SU-DHL-6 (cell line): ENCODE results near the gene FAU.

Experiments
- H2AFZ ChIP-seq: fragments of 200-600 bp; sonication (generic); 2 replicates; pipeline ENCODE4 v1.6.1; 2014; ENCODE audit warnings: low read depth, mild to moderate bottlenecking, moderate library complexity, mixed read lengths, antibody characterized with exemption, low read length; ENCODE audit not compliant: severe bottlenecking
- H3F3A ChIP-seq: fragments of 200-600 bp; shearing (Covaris generic); 2 replicates; pipeline ENCODE4 v1.6.0; 2016; ENCODE audit warnings: antibody characterized with exemption, mild to moderate bottlenecking; ENCODE audit not compliant: insufficient read depth
- H3K27ac ChIP-seq: fragments of 200-600 bp; sonication (generic); 2 replicates; pipeline ENCODE4 v1.5.1; 2016; ENCODE audit warnings: low read depth, mild to moderate bottlenecking, low read length, moderate library complexity, mixed read lengths
- H3K27me3 ChIP-seq: fragments of 200-600 bp; sonication (generic), shearing (Covaris generic); 2 replicates; pipeline ENCODE4 v1.6.0; 2014; ENCODE audit warnings: mild to moderate bottlenecking, low read length
- H3K36me3 ChIP-seq: fragments of 200-600 bp; sonication (generic); 2 replicates; pipeline ENCODE4 v1.6.1; 2014; ENCODE audit warnings: mild to moderate bottlenecking, low read length, mixed read lengths
- H3K4me2 ChIP-seq: fragments of 300-600, 200-600 bp; shearing (Covaris generic), sonication (generic); 2 replicates; pipeline ENCODE4 v1.6.0; 2014; ENCODE audit warnings: low read length, low read depth, mild to moderate bottlenecking; ENCODE audit not compliant: poor library complexity, severe bottlenecking
- H3K4me3 ChIP-seq: fragments of 200-600 bp; sonication (generic); 2 replicates; pipeline ENCODE4 v1.5.1; 2014; ENCODE audit warnings: antibody characterized with exemption, low read length, mild to moderate bottlenecking, mixed read lengths; ENCODE audit not compliant: insufficient read depth, poor library complexity, severe bottlenecking
- H3K79me2 ChIP-seq: fragments of 200-600 bp; sonication (generic); 2 replicates; pipeline ENCODE4 v1.6.1; 2014; ENCODE audit warnings: mild to moderate bottlenecking, low read length, moderate library complexity; ENCODE audit not compliant: insufficient read depth
- H3K9ac ChIP-seq: fragments of 200-600 bp; sonication (generic); 2 replicates; pipeline ENCODE4 v1.7.0; 2014; ENCODE audit warnings: mild to moderate bottlenecking, low read length
- H3K9me2 ChIP-seq: fragments of 200-600 bp; sonication (generic); replicated peaks from 2 replicates; pipeline ENCODE4 v1.6.1; 2014; ENCODE audit warnings: low read length; ENCODE audit not compliant: insufficient read depth
- H3K9me3 ChIP-seq: fragments of 200-600 bp; sonication (generic); 2 replicates; pipeline ENCODE4 v1.6.1; 2014; ENCODE audit warnings: low read length, mixed read lengths; ENCODE audit not compliant: insufficient read depth
- H4K20me1 ChIP-seq: fragments of 200-600 bp; sonication (generic); 2 replicates; pipeline ENCODE4 v1.6.1; 2014; ENCODE audit warnings: low read depth, mild to moderate bottlenecking, antibody characterized with exemption, low read length, moderate library complexity, mixed read lengths
- EZH2phosphoT487 ChIP-seq: fragments of 200-600 bp; sonication (generic), shearing (Covaris generic); conservative IDR thresholded peaks from 2 replicates; pipeline ENCODE4 v1.6.1; 2018; ENCODE audit warnings: mild to moderate bottlenecking, antibody characterized with exemption, low read length, moderate library complexity, mixed read lengths
- TF ChIP-seq, protein P1 (sequence below): fragments of 200-600 bp; sonication (generic); IDR thresholded peaks from one replicate; pipeline ENCODE4 v1.5.1; 2017; ENCODE audit warnings: antibody characterized with exemption, mild to moderate bottlenecking, low read length, moderate library complexity; ENCODE audit not compliant: insufficient read depth, poor library complexity, severe bottlenecking

FAU gene

DNA sequence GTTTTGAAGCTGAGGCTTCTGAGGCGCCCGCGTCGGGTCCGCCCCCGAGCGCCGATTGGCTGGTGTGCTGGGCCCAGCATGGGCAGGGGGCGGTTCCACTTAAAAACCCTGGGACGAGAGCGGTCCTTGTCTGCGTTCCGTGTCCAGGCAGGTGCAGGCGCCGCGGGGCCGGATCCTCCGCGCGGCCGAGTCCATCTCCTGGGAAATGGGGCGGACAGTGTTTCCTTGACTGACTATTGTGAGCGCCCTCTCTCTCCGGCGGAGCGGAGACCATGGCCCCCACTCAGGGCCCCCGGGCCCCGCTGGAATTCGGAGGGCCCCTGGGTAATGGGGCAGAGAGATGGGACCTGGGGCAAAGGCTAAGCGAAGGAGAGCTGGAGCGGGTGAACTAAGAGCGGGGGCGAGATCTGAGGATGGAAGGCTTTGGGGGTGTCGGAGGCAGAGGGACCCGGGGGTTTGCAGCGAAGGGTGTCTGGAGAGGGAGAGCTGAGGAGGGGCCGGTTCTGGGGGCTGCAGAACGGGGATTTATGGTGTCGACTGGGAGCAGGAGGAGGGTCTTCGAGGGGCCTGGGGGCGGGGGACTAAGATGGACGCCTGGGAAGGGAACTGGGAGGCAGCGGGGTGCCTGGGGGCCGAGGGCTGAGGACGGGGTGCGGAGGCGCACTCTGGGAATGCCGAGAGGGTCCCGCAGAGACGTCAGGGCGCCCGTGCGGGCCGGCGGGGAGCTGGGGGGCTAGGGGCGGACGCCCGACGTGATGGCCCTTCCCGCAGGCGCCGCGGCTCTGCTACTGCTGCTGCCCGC lies 10.0 kb downstream of the FAU start, which contains the start of gene TM7SF2:
Gene TM7SF2, plus strand, starts transcription at position 129 of the 802 bp plus-strand sequence. Its CDS starts 144 bp downstream, at position 273.
- Histone ChIP-seq H3K9ac (peak within 1 kb of the TSS; percentile 91), H3K4me3 (peak within 1 kb of the TSS; percentile 90), H3K36me3 (no peaks in the 10 kb centered on the region), H4K20me1 (no peaks in the 10 kb centered on the region), H2AFZ (peak within 1 kb of the TSS; percentile 8), H3K27me3 (no peaks in the 10 kb centered on the region), H3K9me3 (no peaks in the 10 kb centered on the region), H3K4me2 (peak within 1 kb of the TSS; percentile 94), H3F3A (peaks cover 16% of the 10 kb centered on the region), H3K9me2 (no peaks in the 10 kb centered on the region), H3K79me2 (peaks cover 5% of the 10 kb centered on the region), H3K27ac (peak within 1 kb of the TSS; percentile 88)
- TF ChIP-seq, protein P1, sequence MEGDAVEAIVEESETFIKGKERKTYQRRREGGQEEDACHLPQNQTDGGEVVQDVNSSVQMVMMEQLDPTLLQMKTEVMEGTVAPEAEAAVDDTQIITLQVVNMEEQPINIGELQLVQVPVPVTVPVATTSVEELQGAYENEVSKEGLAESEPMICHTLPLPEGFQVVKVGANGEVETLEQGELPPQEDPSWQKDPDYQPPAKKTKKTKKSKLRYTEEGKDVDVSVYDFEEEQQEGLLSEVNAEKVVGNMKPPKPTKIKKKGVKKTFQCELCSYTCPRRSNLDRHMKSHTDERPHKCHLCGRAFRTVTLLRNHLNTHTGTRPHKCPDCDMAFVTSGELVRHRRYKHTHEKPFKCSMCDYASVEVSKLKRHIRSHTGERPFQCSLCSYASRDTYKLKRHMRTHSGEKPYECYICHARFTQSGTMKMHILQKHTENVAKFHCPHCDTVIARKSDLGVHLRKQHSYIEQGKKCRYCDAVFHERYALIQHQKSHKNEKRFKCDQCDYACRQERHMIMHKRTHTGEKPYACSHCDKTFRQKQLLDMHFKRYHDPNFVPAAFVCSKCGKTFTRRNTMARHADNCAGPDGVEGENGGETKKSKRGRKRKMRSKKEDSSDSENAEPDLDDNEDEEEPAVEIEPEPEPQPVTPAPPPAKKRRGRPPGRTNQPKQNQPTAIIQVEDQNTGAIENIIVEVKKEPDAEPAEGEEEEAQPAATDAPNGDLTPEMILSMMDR, result no peak
- no peak for TF ChIP-seq EZH2phosphoT487

DNA sequence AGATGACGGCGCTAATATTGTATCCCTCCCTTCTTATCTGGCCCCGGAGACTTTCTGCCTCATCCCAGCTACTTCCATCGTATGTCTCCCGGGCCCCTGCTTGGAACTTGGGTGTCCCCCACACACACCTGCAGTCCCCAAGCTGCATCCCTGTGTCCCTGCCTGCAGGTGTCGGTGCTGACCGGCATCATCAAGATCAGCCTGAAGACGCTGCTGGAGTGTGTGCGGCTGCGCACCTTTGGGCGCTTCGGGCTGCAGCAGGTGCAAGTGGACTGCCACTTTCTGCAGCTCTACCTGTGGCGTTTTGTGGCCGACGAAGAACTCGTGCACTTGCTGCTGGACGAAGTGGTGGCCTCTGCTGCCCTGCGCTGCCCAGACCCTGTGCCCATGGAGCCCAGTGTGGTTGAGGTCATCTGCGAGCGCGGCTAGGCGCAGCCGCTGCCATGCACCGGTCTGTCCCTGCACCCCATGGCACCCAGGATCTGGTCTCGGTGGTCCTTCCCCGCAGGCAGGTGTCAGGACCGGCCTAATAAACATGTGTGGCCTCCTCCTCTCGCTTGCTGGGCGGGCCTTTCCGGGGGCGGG lies 10.7 kb downstream of the FAU start:
- Histone ChIP-seq H3K36me3 (no peaks in the 10 kb centered on the region), H3F3A (peaks cover 16% of the 10 kb centered on the region), H3K9me3 (no peaks in the 10 kb centered on the region), H3K4me2 (peak overlapping the region; percentile 24), H4K20me1 (no peaks in the 10 kb centered on the region), H3K27ac (no peak overlapping the region), H3K9ac (no peak overlapping the region; the same call in 1 of the 2 replicates), H3K79me2 (peaks cover 2% of the 10 kb centered on the region), H3K27me3 (no peaks in the 10 kb centered on the region), H3K4me3 (no peak overlapping the region), H2AFZ (no peak overlapping the region), H3K9me2 (no peaks in the 10 kb centered on the region)
- no peak for TF ChIP-seq EZH2phosphoT487
- TF ChIP-seq, protein P1, result no peak

- Histone ChIP-seq H3K79me2 (no peaks in the 10 kb centered on the region), H3F3A (peaks cover 16% of the 10 kb centered on the region), H3K27ac (peak overlapping the region; percentile 47), H3K9me2 (no peaks in the 10 kb centered on the region), H3K4me3 (no peak overlapping the region), H2AFZ (no peak overlapping the region), H3K4me2 (peak overlapping the region; percentile 15), H3K27me3 (no peaks in the 10 kb centered on the region), H4K20me1 (no peaks in the 10 kb centered on the region), H3K9me3 (no peaks in the 10 kb centered on the region), H3K36me3 (no peaks in the 10 kb centered on the region), H3K9ac (peak overlapping the region; percentile 14; the same call in 1 of the 2 replicates)
- TF ChIP-seq, protein P1, result peak; percentile 82
- no peak for TF ChIP-seq EZH2phosphoT487
Observed at GRCh38 chr11:65110354-65110861, 11.5 kb downstream of the FAU start.
